Activated naive CD4-positive, alpha-beta T cell (primary cell): Measurements from ENCODE around the gene PLEKHG7.
"Not testable (repeated sequence)": the region's sequence is repeated elsewhere in the genome, so short reads cannot be mapped to it uniquely, and the experiment has no call there.

Experiments
- DNase-seq, 4 experiments: peaks; one replicate each; lab custom pipeline; 2025; lab: John Stamatoyannopoulos, UW

PLEKHG7 gene

GRCh38 chr12:92702754-92703679 lies at the start of gene PLEKHG7:
Gene PLEKHG7, plus strand, starts transcription at chr12:92702989. Its CDS starts 3,643 bp downstream, at chr12:92706632.
- no peak for DNase-seq

- DNase-seq = not testable (repeated sequence)
These were observed 48.5 kb upstream of the PLEKHG7 start for GRCh38 chr12:92654256-92654655.

GRCh38 chr12:92654929-92655328 lies 47.9 kb upstream of the PLEKHG7 start:
- no peak for DNase-seq

- DNase-seq = no peak
These were observed 45.9 kb upstream of the PLEKHG7 start for GRCh38 chr12:92656911-92657310.

- DNase-seq = no peak
These were observed 45.0 kb upstream of the PLEKHG7 start for GRCh38 chr12:92657770-92658169.

GRCh38 chr12:92658611-92659010 lies 44.2 kb upstream of the PLEKHG7 start:
- DNase-seq = no peak

- no peak for DNase-seq
These were observed 41.5 kb upstream of the PLEKHG7 start for GRCh38 chr12:92661269-92661668.

- no peak for DNase-seq
These were observed 37.3 kb upstream of the PLEKHG7 start for GRCh38 chr12:92665496-92665895.

- DNase-seq = no peak
These were observed 34.0 kb upstream of the PLEKHG7 start for GRCh38 chr12:92668739-92669138.

GRCh38 chr12:92671524-92671923 lies 31.3 kb upstream of the PLEKHG7 start:
- not testable (repeated sequence) for DNase-seq

- no peak for DNase-seq
These were observed 29.0 kb upstream of the PLEKHG7 start for GRCh38 chr12:92673756-92674155.

- no peak for DNase-seq
These were observed 28.3 kb upstream of the PLEKHG7 start for GRCh38 chr12:92674500-92674899.

GRCh38 chr12:92675092-92675865 lies 27.5 kb upstream of the PLEKHG7 start:
- DNase-seq = no peak

- DNase-seq = no peak
These were observed 26.1 kb upstream of the PLEKHG7 start for GRCh38 chr12:92676710-92677109.

- DNase-seq = no peak
These were observed 12.2 kb upstream of the PLEKHG7 start for GRCh38 chr12:92690601-92691000.

- no peak for DNase-seq
These were observed 7.7 kb upstream of the PLEKHG7 start for GRCh38 chr12:92695056-92695455.

- DNase-seq = no peak
These were observed 7.2 kb upstream of the PLEKHG7 start for GRCh38 chr12:92695577-92695976.

- DNase-seq = no peak
These were observed 6.6 kb upstream of the PLEKHG7 start for GRCh38 chr12:92696216-92696615.

GRCh38 chr12:92698474-92698873 lies 4.3 kb upstream of the PLEKHG7 start:
- no peak for DNase-seq

GRCh38 chr12:92701441-92701840 lies 1.3 kb upstream of the PLEKHG7 start:
- DNase-seq = no peak

GRCh38 chr12:92703786-92704185 lies 997 bp downstream of the PLEKHG7 start:
- DNase-seq = no peak

GRCh38 chr12:92706594-92706993 lies 3.8 kb downstream of the PLEKHG7 start:
- DNase-seq = no peak

- no peak for DNase-seq
These were observed 5.1 kb downstream of the PLEKHG7 start for GRCh38 chr12:92707926-92708325.
